D721Med (cell line): ENCODE data around the gene BTG2.

Experiments
- DNase-seq: peaks from one replicate; pipeline ENCODE4 v3.0.0; 2011; ENCODE audit warnings: low spot score; ENCODE audit not compliant: insufficient read length
- FAIRE-seq: peaks from 2 replicates; lab custom pipeline; 2011; peaks lifted over from hg19 to GRCh38; lab: Jason Lieb, UNC
- TF ChIP-seq, protein P1 (sequence below): IDR thresholded peaks from 2 replicates; pipeline ENCODE4 v1.5.1; 2012; ENCODE audit warnings: mild to moderate bottlenecking, control low read depth; ENCODE audit not compliant: insufficient read depth; ENCODE audit errors: missing control alignments

The BTG2 gene

DNA sequence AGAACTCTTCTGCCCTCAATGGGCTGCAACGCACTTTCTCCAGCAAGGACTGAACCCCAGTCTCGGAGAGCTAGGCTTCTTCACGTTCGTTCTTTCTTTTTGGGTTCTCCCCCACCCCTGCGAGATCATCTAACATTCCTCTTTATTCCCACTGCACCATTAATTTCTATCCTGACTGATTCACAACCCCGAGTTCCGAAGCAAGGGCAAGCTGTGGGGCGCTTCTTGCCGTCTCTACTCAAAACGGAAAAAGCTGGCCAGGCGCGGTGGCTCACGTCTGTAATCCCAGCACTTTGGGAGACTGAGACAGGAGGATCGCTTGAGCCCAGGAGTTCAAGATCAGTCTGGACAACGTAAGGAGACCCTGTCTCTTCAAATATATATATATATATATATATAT lies 37.4 kb upstream of the BTG2 start:
- TF ChIP-seq, protein P1, sequence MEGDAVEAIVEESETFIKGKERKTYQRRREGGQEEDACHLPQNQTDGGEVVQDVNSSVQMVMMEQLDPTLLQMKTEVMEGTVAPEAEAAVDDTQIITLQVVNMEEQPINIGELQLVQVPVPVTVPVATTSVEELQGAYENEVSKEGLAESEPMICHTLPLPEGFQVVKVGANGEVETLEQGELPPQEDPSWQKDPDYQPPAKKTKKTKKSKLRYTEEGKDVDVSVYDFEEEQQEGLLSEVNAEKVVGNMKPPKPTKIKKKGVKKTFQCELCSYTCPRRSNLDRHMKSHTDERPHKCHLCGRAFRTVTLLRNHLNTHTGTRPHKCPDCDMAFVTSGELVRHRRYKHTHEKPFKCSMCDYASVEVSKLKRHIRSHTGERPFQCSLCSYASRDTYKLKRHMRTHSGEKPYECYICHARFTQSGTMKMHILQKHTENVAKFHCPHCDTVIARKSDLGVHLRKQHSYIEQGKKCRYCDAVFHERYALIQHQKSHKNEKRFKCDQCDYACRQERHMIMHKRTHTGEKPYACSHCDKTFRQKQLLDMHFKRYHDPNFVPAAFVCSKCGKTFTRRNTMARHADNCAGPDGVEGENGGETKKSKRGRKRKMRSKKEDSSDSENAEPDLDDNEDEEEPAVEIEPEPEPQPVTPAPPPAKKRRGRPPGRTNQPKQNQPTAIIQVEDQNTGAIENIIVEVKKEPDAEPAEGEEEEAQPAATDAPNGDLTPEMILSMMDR = no peak
- DNase-seq (no peak), FAIRE-seq (no peak)

GRCh38 chr1:203268901-203269653 lies 36.2 kb upstream of the BTG2 start:
- TF ChIP-seq, protein P1 = peak; percentile 99

GRCh38 chr1:203269654-203270020 lies 35.7 kb upstream of the BTG2 start:
- TF ChIP-seq, protein P1 = no peak
- DNase-seq (no peak), FAIRE-seq (no peak)

More at GRCh38 chr1:203268901-203269653, 36.2 kb upstream of the BTG2 start:
- FAIRE-seq (peak; percentile 84), DNase-seq (no peak)

GRCh38 chr1:203270448-203270847 lies 34.9 kb upstream of the BTG2 start:
- TF ChIP-seq, protein P1 = no peak
- FAIRE-seq = no peak

DNA sequence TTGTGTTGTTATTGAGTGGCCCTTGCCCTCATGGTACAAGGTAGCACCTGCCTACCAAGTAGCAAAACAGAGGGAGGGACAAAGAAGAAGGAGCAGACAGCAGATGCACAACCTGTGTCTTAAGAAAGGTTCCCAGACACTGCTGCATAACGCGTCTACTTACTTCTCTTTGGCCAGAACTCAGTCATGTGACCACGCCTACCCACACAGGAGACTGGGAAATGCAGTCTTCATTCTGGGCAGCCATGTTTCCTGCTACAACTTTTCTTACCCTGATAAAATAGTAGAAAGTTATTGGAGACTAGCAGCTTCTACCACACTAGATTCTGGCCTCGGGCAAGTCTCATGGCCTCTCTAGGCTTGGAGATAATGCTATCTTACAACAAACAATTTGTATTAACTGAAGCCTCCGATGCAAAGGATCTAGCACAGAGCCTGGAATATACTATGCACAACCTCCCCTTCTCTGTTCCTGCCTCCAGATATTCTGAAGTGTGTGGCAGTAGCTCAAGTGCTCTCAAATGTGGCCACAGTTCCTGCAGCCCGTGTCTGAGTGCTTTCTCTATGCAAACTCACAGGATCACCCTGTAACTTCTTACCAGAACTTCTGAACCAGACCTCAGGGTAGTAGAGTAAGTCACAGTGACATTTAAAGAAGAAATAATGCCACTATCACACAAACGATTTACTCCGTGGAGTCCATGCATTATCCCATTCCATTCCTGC lies 34.1 kb upstream of the BTG2 start:
- TF ChIP-seq, protein P1 = no peak
- DNase-seq (no peak), FAIRE-seq (no peak)

More at GRCh38 chr1:203270448-203270847, 34.9 kb upstream of the BTG2 start:
- DNase-seq = no peak

- TF ChIP-seq, protein P1 = no peak
- FAIRE-seq = no peak
- DNase-seq = no peak
Measured at GRCh38 chr1:203271962-203272632, 33.2 kb upstream of the BTG2 start.
